ENCODE measurements around the gene PRDX2.

Gene PRDX2

GRCh38 chr19:12788042-12788681, 13.4 kb downstream of the PRDX2 start:
- H3F3A ChIP-seq (ENCODE audit: insufficient read depth, low read length), result no peaks in the 10 kb centered on the region
- no peaks in the 10 kb centered on the region for H3K9me3 ChIP-seq (ENCODE audit: low read length)
- no peaks in the 10 kb centered on the region for H3K27me3 ChIP-seq (ENCODE audit: insufficient read depth, low read length)
- H3K4me1 ChIP-seq (ENCODE audit: insufficient read depth, low read length, severe bottlenecking), result peaks cover 64% of the 10 kb centered on the region
- no peak overlapping the region for H2AFZ ChIP-seq (ENCODE audit: low read length)
- H3K36me3 ChIP-seq (ENCODE audit: insufficient read depth, low read length), result no peaks in the 10 kb centered on the region
- H3K27ac ChIP-seq (ENCODE audit: low read depth, low read length, poor library complexity, severe bottlenecking), result peak overlapping the region; percentile 79
- no peak overlapping the region; the same call in 1 of the 2 replicates for H3K9ac ChIP-seq (ENCODE audit: low read length)
- no peaks in the 10 kb centered on the region for H3K9me2 ChIP-seq (ENCODE audit: low read depth, low read length)
- H3K4me2 ChIP-seq (ENCODE audit: low read length), result no peak overlapping the region; the same call in 1 of the 2 replicates
- no peaks in the 10 kb centered on the region for H4K20me1 ChIP-seq (ENCODE audit: insufficient read depth, low read length)
- H3K79me2 ChIP-seq (ENCODE audit: insufficient read depth, low read length), result no peaks in the 10 kb centered on the region
- H3K4me3 ChIP-seq (ENCODE audit: low read depth, low read length, poor library complexity, severe bottlenecking), result no peak overlapping the region
- TF ChIP-seq CTCF (IDR thresholded peaks at IDR 0.05; ENCODE audit: low read length) (no peak), EZH2 (IDR thresholded peaks at IDR 0.05; ENCODE audit: borderline replicate concordance, low read length) (no peak)

GRCh38 chr19:12787458-12787857, 14.1 kb downstream of the PRDX2 start:
- Histone ChIP-seq H3K27me3 (ENCODE audit: insufficient read depth, low read length) (no peaks in the 10 kb centered on the region), H3K27ac (ENCODE audit: low read depth, low read length, poor library complexity, severe bottlenecking) (peak overlapping the region; percentile 74), H3F3A (ENCODE audit: insufficient read depth, low read length) (no peaks in the 10 kb centered on the region), H3K4me2 (ENCODE audit: low read length) (no peak overlapping the region), H2AFZ (ENCODE audit: low read length) (no peak overlapping the region), H3K9ac (ENCODE audit: low read length) (no peak overlapping the region), H3K9me3 (ENCODE audit: low read length) (no peaks in the 10 kb centered on the region), H4K20me1 (ENCODE audit: insufficient read depth, low read length) (no peaks in the 10 kb centered on the region), H3K36me3 (ENCODE audit: insufficient read depth, low read length) (no peaks in the 10 kb centered on the region), H3K4me3 (ENCODE audit: low read depth, low read length, poor library complexity, severe bottlenecking) (no peak overlapping the region), H3K9me2 (ENCODE audit: low read depth, low read length) (no peaks in the 10 kb centered on the region), H3K79me2 (ENCODE audit: insufficient read depth, low read length) (no peaks in the 10 kb centered on the region), H3K4me1 (ENCODE audit: insufficient read depth, low read length, severe bottlenecking) (peaks cover 71% of the 10 kb centered on the region)
- TF ChIP-seq CTCF (IDR thresholded peaks at IDR 0.05; ENCODE audit: low read length), result no peak
- no peak for TF ChIP-seq EZH2 (IDR thresholded peaks at IDR 0.05; ENCODE audit: borderline replicate concordance, low read length)

- Histone ChIP-seq H3K4me3 (ENCODE audit: low read depth, low read length, poor library complexity, severe bottlenecking) (no peak overlapping the region), H3K27me3 (ENCODE audit: insufficient read depth, low read length) (no peaks in the 10 kb centered on the region), H3K27ac (ENCODE audit: low read depth, low read length, poor library complexity, severe bottlenecking) (peak overlapping the region; percentile 74), H2AFZ (ENCODE audit: low read length) (no peak overlapping the region), H3K36me3 (ENCODE audit: insufficient read depth, low read length) (no peaks in the 10 kb centered on the region), H3K9me2 (ENCODE audit: low read depth, low read length) (no peaks in the 10 kb centered on the region), H3K9me3 (ENCODE audit: low read length) (no peaks in the 10 kb centered on the region), H3K79me2 (ENCODE audit: insufficient read depth, low read length) (no peaks in the 10 kb centered on the region), H3K9ac (ENCODE audit: low read length) (no peak overlapping the region), H4K20me1 (ENCODE audit: insufficient read depth, low read length) (no peaks in the 10 kb centered on the region), H3F3A (ENCODE audit: insufficient read depth, low read length) (no peaks in the 10 kb centered on the region), H3K4me2 (ENCODE audit: low read length) (no peak overlapping the region), H3K4me1 (ENCODE audit: insufficient read depth, low read length, severe bottlenecking) (peaks cover 76% of the 10 kb centered on the region)
- TF ChIP-seq CTCF (IDR thresholded peaks at IDR 0.05; ENCODE audit: low read length), result no peak
These were observed 14.6 kb downstream of the PRDX2 start for GRCh38 chr19:12786952-12787351.

Data from OCI-LY1 (cell line).